OCI-LY7 (cell line): ENCODE measurements around the gene FAM149B1. TPM values are rescaled to one million over a fixed set of nuclear protein-coding genes. Genes with fewer than 3 reads are reported as not detected.

Source experiments
- BruUV-seq: library from RNA; stranded (reverse); fragments of 400-500 nt; replicated peaks from 2 replicates; lab custom pipeline; 2021; lab: Mats Ljungman, UMichigan
- CTCF ChIA-PET: fragments of 300-600 bp; sonication (Branson Sonifier 250); formaldehyde crosslinking; loops from one replicate; lab custom pipeline; 2022; ENCODE audit warnings: antibody characterized with exemption; ENCODE audit not compliant: unreplicated experiment; lab: Charles Lee
- POLR2A ChIA-PET: fragments of 300-600 bp; sonication (Branson Sonifier 250); formaldehyde crosslinking; loops from one replicate; lab custom pipeline; 2022; ENCODE audit warnings: antibody characterized with exemption; lab: Charles Lee
- DNase-seq: peaks from one replicate; pipeline ENCODE4 v3.0.0-alpha.2; 2015; ENCODE audit warnings: low spot score
- H2AFZ ChIP-seq: fragments of 200-600 bp; sonication (generic), shearing (Covaris generic); 2 replicates; pipeline ENCODE4 v1.6.1; 2014; ENCODE audit warnings: mild to moderate bottlenecking, antibody characterized with exemption, low read length, moderate library complexity
- H3K27ac ChIP-seq: fragments of 200-600 bp; sonication (generic); 2 replicates; pipeline ENCODE4 v1.5.1; 2014; ENCODE audit warnings: mixed run types, low read depth, mild to moderate bottlenecking, moderate library complexity, low read length, inconsistent platforms; ENCODE audit not compliant: poor library complexity, severe bottlenecking
- H3K36me3 ChIP-seq: fragments of 200-600 bp; sonication (generic); 2 replicates; pipeline ENCODE4 v1.6.1; 2014; ENCODE audit warnings: mild to moderate bottlenecking, antibody characterized with exemption, low read length, moderate library complexity, mixed read lengths; ENCODE audit not compliant: insufficient read depth
- H3K4me1 ChIP-seq: fragments of 200-600 bp; sonication (generic); 2 replicates; pipeline ENCODE4 v1.5.1; 2014; ENCODE audit warnings: mild to moderate bottlenecking, low read length; ENCODE audit not compliant: insufficient read depth, poor library complexity, severe bottlenecking
- H3K4me2 ChIP-seq: fragments of 200-600 bp; sonication (generic); 2 replicates; pipeline ENCODE4 v1.6.1; 2014; ENCODE audit warnings: mild to moderate bottlenecking, low read length
- H3K4me3 ChIP-seq: fragments of 200-600 bp; sonication (generic); 2 replicates; pipeline ENCODE4 v1.5.1; 2014; ENCODE audit warnings: mild to moderate bottlenecking, low read depth, low read length; ENCODE audit not compliant: poor library complexity, severe bottlenecking
- H3K79me2 ChIP-seq: fragments of 200-600 bp; sonication (generic); 2 replicates; pipeline ENCODE4 v1.6.1; 2016; ENCODE audit warnings: low read depth, mild to moderate bottlenecking, low read length, moderate library complexity, mixed read lengths; ENCODE audit not compliant: insufficient read depth
- H3K9me2 ChIP-seq: fragments of 200-600 bp; sonication (generic); 2 replicates; pipeline ENCODE4 v1.6.1; 2016; ENCODE audit warnings: mild to moderate bottlenecking, low read length, mixed read lengths; ENCODE audit not compliant: insufficient read depth
- H3K9me3 ChIP-seq: fragments of 200-600 bp; sonication (generic); 2 replicates; pipeline ENCODE4 v1.6.1; 2014; ENCODE audit warnings: mild to moderate bottlenecking, mixed run types, low read length, mixed read lengths
- H4K20me1 ChIP-seq: fragments of 200-600 bp; sonication (generic); 2 replicates; pipeline ENCODE4 v1.6.1; 2014; ENCODE audit warnings: mild to moderate bottlenecking, antibody characterized with exemption, low read length, moderate library complexity, mixed read lengths; ENCODE audit not compliant: insufficient read depth
- EZH2phosphoT487 ChIP-seq: fragments of 200-600 bp; sonication (generic); IDR thresholded peaks from 2 replicates; pipeline ENCODE4 v1.6.1; 2018; ENCODE audit warnings: low read depth, borderline replicate concordance, mild to moderate bottlenecking, mixed run types, antibody characterized with exemption, low read length, moderate library complexity, mixed read lengths
- intact Hi-C: fragments of 100-400 bp; cut with micrococcal nuclease; formaldehyde crosslinking; loops from one replicate; pipeline ENCODE4 v1.10.0; 2022; ENCODE audit not compliant: unreplicated experiment
- total RNA-seq, 2 experiments: library from RNA; depleted of rRNA in 1 of 2; stranded (reverse); fragments of >200 nt in 1 of 2; shearing (Covaris generic) in 1 of 2; gene quantifications; 2 replicates each; pipeline ENCODE4 v1.2.3, GENCODE V29; 2014 to 2022
- TF ChIP-seq, protein P1 (sequence below): fragments of 200-600 bp; sonication (generic); conservative IDR thresholded peaks from 2 replicates; pipeline ENCODE4 v1.5.1; 2014; ENCODE audit warnings: mild to moderate bottlenecking, antibody characterized with exemption, low read length, moderate library complexity, mixed read lengths

The FAM149B1 gene
- total RNA-seq, 2 experiments from 2014 or later: 14.7 to 18.5 TPM

DNA sequence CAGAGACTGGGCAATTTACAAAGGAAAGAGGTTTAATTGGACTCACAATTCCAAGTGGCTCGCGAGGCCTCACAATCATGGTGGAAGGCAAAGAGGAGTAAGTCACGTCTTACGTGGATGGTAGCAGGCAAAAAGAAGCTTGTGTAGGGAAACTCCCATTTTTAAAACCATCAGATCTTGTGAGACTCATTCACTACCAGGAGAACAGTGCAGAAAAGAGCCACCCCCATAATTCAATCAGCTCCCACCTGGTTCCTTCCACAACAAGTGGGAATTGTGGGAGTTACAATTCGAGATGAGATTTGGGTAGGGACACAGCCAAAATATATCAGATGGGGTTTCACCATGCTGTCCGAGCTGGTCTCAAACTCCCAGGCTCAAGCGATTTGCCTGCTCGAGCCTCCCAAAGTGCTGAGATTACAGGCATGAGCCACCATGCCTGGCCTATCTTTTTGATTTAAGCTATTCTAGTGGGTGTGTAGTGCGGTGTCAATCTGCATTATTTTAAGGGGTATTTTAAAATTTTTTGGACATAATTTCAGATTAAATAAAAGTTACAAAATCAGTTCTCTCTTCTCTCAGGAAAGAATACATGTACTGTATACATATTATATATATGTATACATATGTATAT, 93.6 kb downstream of the FAM149B1 start:
- Histone ChIP-seq H3K79me2 (no peaks in the 10 kb centered on the region), H3K9me3 (peaks cover 17% of the 10 kb centered on the region; the same call in 1 of the 2 replicates), H3K9me2 (no peaks in the 10 kb centered on the region), H3K36me3 (no peaks in the 10 kb centered on the region), H3K27ac (no peak overlapping the region), H2AFZ (no peak overlapping the region), H4K20me1 (no peaks in the 10 kb centered on the region), H3K4me2 (no peak overlapping the region), H3K4me1 (no peaks in the 10 kb centered on the region), H3K4me3 (no peak overlapping the region)
- no peak for DNase-seq
- TF ChIP-seq, protein P1, sequence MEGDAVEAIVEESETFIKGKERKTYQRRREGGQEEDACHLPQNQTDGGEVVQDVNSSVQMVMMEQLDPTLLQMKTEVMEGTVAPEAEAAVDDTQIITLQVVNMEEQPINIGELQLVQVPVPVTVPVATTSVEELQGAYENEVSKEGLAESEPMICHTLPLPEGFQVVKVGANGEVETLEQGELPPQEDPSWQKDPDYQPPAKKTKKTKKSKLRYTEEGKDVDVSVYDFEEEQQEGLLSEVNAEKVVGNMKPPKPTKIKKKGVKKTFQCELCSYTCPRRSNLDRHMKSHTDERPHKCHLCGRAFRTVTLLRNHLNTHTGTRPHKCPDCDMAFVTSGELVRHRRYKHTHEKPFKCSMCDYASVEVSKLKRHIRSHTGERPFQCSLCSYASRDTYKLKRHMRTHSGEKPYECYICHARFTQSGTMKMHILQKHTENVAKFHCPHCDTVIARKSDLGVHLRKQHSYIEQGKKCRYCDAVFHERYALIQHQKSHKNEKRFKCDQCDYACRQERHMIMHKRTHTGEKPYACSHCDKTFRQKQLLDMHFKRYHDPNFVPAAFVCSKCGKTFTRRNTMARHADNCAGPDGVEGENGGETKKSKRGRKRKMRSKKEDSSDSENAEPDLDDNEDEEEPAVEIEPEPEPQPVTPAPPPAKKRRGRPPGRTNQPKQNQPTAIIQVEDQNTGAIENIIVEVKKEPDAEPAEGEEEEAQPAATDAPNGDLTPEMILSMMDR: no peak
- TF ChIP-seq EZH2phosphoT487: no peak
- ChIA-PET CTCF (no interaction called here), POLR2A (interaction anchor here (0.6 kb wide), 1 partner anchor 166 kb away, joined by 3 read pairs; no protein-coding TSS in a partner anchor)
- BruUV-seq: no TSS peak
- intact Hi-C loops: loop anchor here (10.0 kb wide), 1 partner anchor 263 kb away; no protein-coding TSS in a partner anchor

- intact Hi-C loops: loop anchor here (10.0 kb wide), 1 partner anchor 263 kb away; no protein-coding TSS in a partner anchor
- Histone ChIP-seq H4K20me1 (no peaks in the 10 kb centered on the region), H3K27ac (no peak overlapping the region), H3K4me2 (no peak overlapping the region), H3K4me1 (no peaks in the 10 kb centered on the region), H3K9me2 (no peaks in the 10 kb centered on the region), H3K36me3 (no peaks in the 10 kb centered on the region), H3K79me2 (no peaks in the 10 kb centered on the region), H3K9me3 (peaks cover 17% of the 10 kb centered on the region; the same call in 1 of the 2 replicates), H3K4me3 (no peak overlapping the region), H2AFZ (no peak overlapping the region)
- ChIA-PET POLR2A (no interaction called here), CTCF (no interaction called here)
- DNase-seq: no peak
- TF ChIP-seq, protein P1: no peak
- TF ChIP-seq EZH2phosphoT487: no peak
- BruUV-seq: no TSS peak
Observed at GRCh38 chr10:73262105-73262730, 94.3 kb downstream of the FAM149B1 start.
